Natural killer cell (primary cell): ENCODE results near the gene DCX. TPM values are rescaled to one million over a fixed set of nuclear protein-coding genes. Genes with fewer than 3 reads are reported as not detected.

Experiments
- ATAC-seq, 3 donors: fragments of 150-1000 bp in 2 of 3; fragments of 200-7000 bp in 1 of 3; cut with Tn5 transposase; 1 replicate in 1 of 3; 2 replicates in 2 of 3; pipeline ENCODE4 v1.10.0; 2021; ENCODE audit warnings: mild to moderate bottlenecking in 2 of 3, moderate library complexity in 2 of 3
- DNase-seq, 2 donors: peaks; one replicate each; pipeline versions ENCODE4 v3.0.0 to v3.0.0-alpha.2; 2013 to 2021; ENCODE audit warnings: mixed read lengths in 1 of 2
- H3K27ac ChIP-seq: one replicate; pipeline ENCODE4 v1.5.1; 2013; ENCODE audit warnings: mild to moderate bottlenecking, low read length
- H3K27me3 ChIP-seq: one replicate; pipeline ENCODE4 v1.6.1; 2013; ENCODE audit warnings: low read length; ENCODE audit not compliant: control insufficient read depth, insufficient read depth
- H3K36me3 ChIP-seq: one replicate; pipeline ENCODE4 v1.6.1; 2013; ENCODE audit warnings: low read length; ENCODE audit not compliant: control insufficient read depth, insufficient read depth
- H3K4me1 ChIP-seq: one replicate; pipeline ENCODE4 v1.6.1; 2013; ENCODE audit warnings: low read length; ENCODE audit not compliant: control insufficient read depth, insufficient read depth
- H3K4me3 ChIP-seq: one replicate; pipeline ENCODE4 v1.5.1; 2013; ENCODE audit warnings: low read length
- H3K9me3 ChIP-seq: one replicate; pipeline ENCODE4 v1.6.1; 2013; ENCODE audit warnings: low read length; ENCODE audit not compliant: control insufficient read depth, insufficient read depth
- H3K27ac Mint-ChIP-seq, 2 donors: one replicate each; pipeline ENCODE4 v1.8.0; 2022; ENCODE audit warnings: mild to moderate bottlenecking in 2 of 2, mixed read lengths in 2 of 2, moderate library complexity in 1 of 2
- H3K27me3 Mint-ChIP-seq, 2 donors: one replicate each; pipeline ENCODE4 v1.8.0; 2022; ENCODE audit warnings: low read depth in 2 of 2, mixed read lengths in 2 of 2
- H3K36me3 Mint-ChIP-seq: one replicate; pipeline ENCODE4 v1.8.0; 2022; ENCODE audit warnings: mixed read lengths
- H3K4me1 Mint-ChIP-seq, 2 donors: one replicate each; pipeline ENCODE4 v1.8.0; 2022; ENCODE audit warnings: mixed read lengths in 2 of 2
- H3K4me3 Mint-ChIP-seq: one replicate; pipeline ENCODE4 v1.8.0; 2022; ENCODE audit warnings: mild to moderate bottlenecking, moderate library complexity, mixed read lengths
- H3K9me3 Mint-ChIP-seq, 2 donors: one replicate each; pipeline ENCODE4 v1.8.0; 2022; ENCODE audit warnings: mixed read lengths in 2 of 2
- WGBS: methylation state at CpG from one replicate; pipeline ENCODE4 v1.1.7; 2013; ENCODE audit warnings: missing lambda C conversion rate; ENCODE audit not compliant: insufficient coverage; 5-methylcytosine and 5-hydroxymethylcytosine counted together
- intact Hi-C: fragments of 100-400 bp; cut with micrococcal nuclease; formaldehyde crosslinking; loops from one replicate; pipeline ENCODE4 v1.14.2; 2022
- total RNA-seq, 4 donors: library from RNA; stranded (reverse); fragments of 120-200 nt in 1 of 4; gene quantifications; one replicate each; pipeline versions ENCODE4 v1.2.3 to v1.2.4, GENCODE V29; 2013 to 2022
- TF ChIP-seq, protein P1 (sequence below): fragments of 200-600 bp; IDR thresholded peaks from one replicate; pipeline ENCODE4 v1.8.0; 2022; ENCODE audit warnings: antibody characterized with exemption

The DCX gene
- total RNA-seq, 3 donors from 2014 or later (not counting 1 experiment from before 2014, with no cell fraction given), result not detected

DNA sequence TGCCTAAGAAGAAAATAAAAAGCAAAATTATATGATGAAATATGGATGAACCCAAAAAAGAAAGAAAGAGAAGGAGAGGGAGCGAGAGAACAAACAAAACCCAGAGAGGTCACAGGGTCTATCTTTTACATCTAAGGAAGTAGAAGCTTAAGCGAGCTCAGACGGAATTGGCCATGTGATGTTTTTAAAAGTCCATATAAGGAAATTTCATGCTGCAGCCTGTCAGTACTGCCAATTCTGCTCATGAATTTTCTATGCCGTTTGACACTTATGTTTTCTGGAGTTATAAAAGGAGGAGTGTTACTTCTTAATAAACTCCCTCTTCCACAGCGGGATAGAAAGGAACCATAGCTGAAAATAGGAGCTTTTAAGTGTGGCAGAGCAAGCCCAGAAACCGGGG, 32.9 kb upstream of the DCX start:
- Histone ChIP-seq H3K27me3 (no peaks in the 10 kb centered on the region), H3K4me1 (no peaks in the 10 kb centered on the region), H3K9me3 (no peaks in the 10 kb centered on the region), H3K4me3 (no peak overlapping the region), H3K27ac (no peak overlapping the region), H3K36me3 (no peaks in the 10 kb centered on the region)
- Mint-ChIP-seq H3K4me3 (no peak overlapping the region), H3K27me3 (peaks cover 0 to 7% of the 10 kb centered on the region in 2 donors), H3K27ac (no peak overlapping the region), H3K36me3 (no peaks in the 10 kb centered on the region), H3K9me3 (no peaks in the 10 kb centered on the region), H3K4me1 (no peaks in the 10 kb centered on the region)
- TF ChIP-seq, protein P1, sequence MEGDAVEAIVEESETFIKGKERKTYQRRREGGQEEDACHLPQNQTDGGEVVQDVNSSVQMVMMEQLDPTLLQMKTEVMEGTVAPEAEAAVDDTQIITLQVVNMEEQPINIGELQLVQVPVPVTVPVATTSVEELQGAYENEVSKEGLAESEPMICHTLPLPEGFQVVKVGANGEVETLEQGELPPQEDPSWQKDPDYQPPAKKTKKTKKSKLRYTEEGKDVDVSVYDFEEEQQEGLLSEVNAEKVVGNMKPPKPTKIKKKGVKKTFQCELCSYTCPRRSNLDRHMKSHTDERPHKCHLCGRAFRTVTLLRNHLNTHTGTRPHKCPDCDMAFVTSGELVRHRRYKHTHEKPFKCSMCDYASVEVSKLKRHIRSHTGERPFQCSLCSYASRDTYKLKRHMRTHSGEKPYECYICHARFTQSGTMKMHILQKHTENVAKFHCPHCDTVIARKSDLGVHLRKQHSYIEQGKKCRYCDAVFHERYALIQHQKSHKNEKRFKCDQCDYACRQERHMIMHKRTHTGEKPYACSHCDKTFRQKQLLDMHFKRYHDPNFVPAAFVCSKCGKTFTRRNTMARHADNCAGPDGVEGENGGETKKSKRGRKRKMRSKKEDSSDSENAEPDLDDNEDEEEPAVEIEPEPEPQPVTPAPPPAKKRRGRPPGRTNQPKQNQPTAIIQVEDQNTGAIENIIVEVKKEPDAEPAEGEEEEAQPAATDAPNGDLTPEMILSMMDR, result no peak
- ATAC-seq (no peak), DNase-seq (no peak)
- 57% methylated on average over 4 of the region's 6 CpGs for WGBS
- intact Hi-C loops, result no loop called here

DNA sequence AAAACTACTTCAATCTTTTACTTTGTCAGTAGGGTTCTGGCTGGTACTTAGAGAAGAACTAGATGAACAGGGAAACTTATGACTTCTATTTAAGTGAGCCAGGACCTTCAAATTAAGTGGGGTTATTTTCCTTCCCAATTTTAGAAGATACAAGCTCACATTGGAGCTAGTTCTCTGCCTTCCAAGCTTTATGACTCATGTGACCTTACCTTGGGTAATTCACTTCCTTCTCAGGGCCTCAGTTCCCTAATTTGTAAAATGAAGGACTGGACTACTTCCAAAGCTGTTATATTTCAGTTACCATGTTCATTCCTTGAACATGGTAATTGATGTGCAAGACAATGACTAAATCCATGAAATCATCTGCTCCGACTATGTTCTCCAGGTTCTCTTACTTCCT, 32.0 kb upstream of the DCX start:
- no peaks in the 10 kb centered on the region for H3K36me3 ChIP-seq
- intact Hi-C loops, result no loop called here
- no peaks in the 10 kb centered on the region for H3K9me3 ChIP-seq
- TF ChIP-seq, protein P1, result no peak
- WGBS, result 91% methylated on average over 1 of the region's 1 CpG
- H3K9me3 Mint-ChIP-seq, result no peaks in the 10 kb centered on the region
- no peaks in the 10 kb centered on the region for H3K4me1 ChIP-seq
- H3K4me3 Mint-ChIP-seq, result no peak overlapping the region
- no peak overlapping the region for H3K27ac ChIP-seq
- H3K27me3 ChIP-seq, result no peaks in the 10 kb centered on the region
- no peak overlapping the region for H3K4me3 ChIP-seq
- no peak for DNase-seq
- no peak overlapping the region for H3K27ac Mint-ChIP-seq
- H3K36me3 Mint-ChIP-seq, result no peaks in the 10 kb centered on the region
- peaks cover 0 to 12% of the 10 kb centered on the region in 2 donors for H3K27me3 Mint-ChIP-seq
- H3K4me1 Mint-ChIP-seq, result no peaks in the 10 kb centered on the region
- no peak for ATAC-seq

DNA sequence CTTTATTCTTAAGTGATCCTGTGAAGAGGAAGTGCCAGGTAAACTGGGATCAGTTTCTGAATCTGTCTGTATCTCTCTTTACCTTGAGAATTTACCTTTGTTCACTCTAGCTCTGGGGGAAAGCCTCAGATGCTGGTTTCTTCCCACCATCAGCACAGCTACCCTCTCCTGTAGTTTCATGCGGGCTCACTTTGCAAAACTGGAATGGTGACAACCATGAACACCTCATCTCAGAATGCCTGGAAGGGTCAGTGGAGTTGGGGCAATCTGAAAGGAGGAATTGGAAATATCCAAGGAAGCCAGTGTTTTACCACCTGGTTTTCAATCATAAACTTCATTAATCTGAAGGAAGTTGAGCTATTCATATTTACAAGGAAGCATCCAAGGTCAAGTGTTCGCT, 30.8 kb upstream of the DCX start:
- TF ChIP-seq, protein P1, result no peak
- no peaks in the 10 kb centered on the region for H3K9me3 ChIP-seq
- Mint-ChIP-seq H3K36me3 (no peaks in the 10 kb centered on the region), H3K27ac (no peak overlapping the region), H3K4me3 (no peak overlapping the region), H3K9me3 (no peaks in the 10 kb centered on the region), H3K4me1 (no peaks in the 10 kb centered on the region), H3K27me3 (peaks cover 0 to 12% of the 10 kb centered on the region in 2 donors)
- no peaks in the 10 kb centered on the region for H3K4me1 ChIP-seq
- intact Hi-C loops, result no loop called here
- ATAC-seq (no peak), DNase-seq (no peak)
- no CpG with 5 or more reads among the region's 2 CpGs for WGBS
- H3K27me3 ChIP-seq, result no peaks in the 10 kb centered on the region
- H3K36me3 ChIP-seq, result no peaks in the 10 kb centered on the region
- no peak overlapping the region for H3K4me3 ChIP-seq
- no peak overlapping the region for H3K27ac ChIP-seq

DNA sequence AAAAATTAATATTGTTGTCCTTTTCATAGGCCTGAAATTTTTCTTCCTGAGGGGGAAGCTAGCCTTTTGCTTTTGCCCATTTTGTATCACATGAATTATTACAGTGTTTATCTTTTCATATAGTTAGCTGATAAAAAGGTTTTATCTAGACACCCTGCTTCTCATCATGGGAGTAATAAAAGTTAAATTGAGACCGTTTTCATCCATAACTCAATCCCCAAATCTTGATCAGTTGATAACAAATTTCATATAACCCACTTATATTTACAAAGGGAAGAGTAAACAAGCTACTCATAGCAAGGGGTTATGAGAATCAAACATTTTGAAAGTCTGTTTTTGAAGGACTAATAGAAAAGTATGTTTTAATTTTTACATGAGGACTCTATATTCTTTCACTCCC, 23.5 kb upstream of the DCX start:
- no CpG with 5 or more reads among the region's 1 CpG for WGBS
- no peak overlapping the region for H3K27ac Mint-ChIP-seq
- intact Hi-C loops, result no loop called here

More for the DNA sequence above, 23.5 kb upstream of the DCX start:
- Histone ChIP-seq H3K27ac (no peak overlapping the region), H3K9me3 (no peaks in the 10 kb centered on the region), H3K27me3 (no peaks in the 10 kb centered on the region), H3K4me3 (no peak overlapping the region), H3K36me3 (no peaks in the 10 kb centered on the region), H3K4me1 (no peaks in the 10 kb centered on the region)
- H3K27me3 Mint-ChIP-seq, result peaks cover 0 to 6% of the 10 kb centered on the region in 2 donors
- no peak for ATAC-seq
- H3K4me3 Mint-ChIP-seq, result no peak overlapping the region
- no peak for DNase-seq
- TF ChIP-seq, protein P1, result no peak
- no peaks in the 10 kb centered on the region for H3K9me3 Mint-ChIP-seq
- H3K36me3 Mint-ChIP-seq, result no peaks in the 10 kb centered on the region
- no peaks in the 10 kb centered on the region for H3K4me1 Mint-ChIP-seq
